Measurements from ENCODE around the gene SPTBN1.
A peak's percentile ranks its signal among the peaks of the same experiment; 100 is the strongest.
"Not testable (repeated sequence)": the region's sequence is repeated elsewhere in the genome, so short reads cannot be mapped to it uniquely, and the experiment has no call there.

The SPTBN1 gene

GRCh38 chr2:54473851-54474250, 17.7 kb downstream of the SPTBN1 start:
- DNase-seq = no peak

- no peak for DNase-seq
Observed at GRCh38 chr2:54475285-54475684, 19.2 kb downstream of the SPTBN1 start.

- no peak for DNase-seq
Observed at GRCh38 chr2:54475919-54476318, 19.8 kb downstream of the SPTBN1 start.

- DNase-seq = no peak
Observed at GRCh38 chr2:54476852-54477251, 20.7 kb downstream of the SPTBN1 start.

- DNase-seq = no peak
Observed at GRCh38 chr2:54477896-54478295, 21.8 kb downstream of the SPTBN1 start.

- no peak for DNase-seq
Observed at GRCh38 chr2:54478899-54479298, 22.8 kb downstream of the SPTBN1 start.

- no peak for DNase-seq
Observed at GRCh38 chr2:54479424-54479823, 23.3 kb downstream of the SPTBN1 start.

GRCh38 chr2:54480025-54480424, 23.9 kb downstream of the SPTBN1 start:
- no peak for DNase-seq

GRCh38 chr2:54481686-54482085, 25.6 kb downstream of the SPTBN1 start:
- no peak for DNase-seq

- DNase-seq = no peak
Observed at GRCh38 chr2:54482715-54483114, 26.6 kb downstream of the SPTBN1 start.

GRCh38 chr2:54483426-54483825, 27.3 kb downstream of the SPTBN1 start:
- DNase-seq = no peak

- not testable (repeated sequence) for DNase-seq
Observed at GRCh38 chr2:54485756-54486155, 29.6 kb downstream of the SPTBN1 start.

- DNase-seq = no peak
Observed at GRCh38 chr2:54486766-54487165, 30.6 kb downstream of the SPTBN1 start.

GRCh38 chr2:54490863-54491262, 34.7 kb downstream of the SPTBN1 start:
- DNase-seq = no peak

GRCh38 chr2:54492335-54492734, 36.2 kb downstream of the SPTBN1 start:
- DNase-seq = no peak

- no peak for DNase-seq
Observed at GRCh38 chr2:54494087-54494486, 38.0 kb downstream of the SPTBN1 start.

GRCh38 chr2:54496920-54497319, 40.8 kb downstream of the SPTBN1 start:
- DNase-seq = no peak

GRCh38 chr2:54497763-54498680, 41.9 kb downstream of the SPTBN1 start:
- DNase-seq = no peak

GRCh38 chr2:54499661-54500060, 43.5 kb downstream of the SPTBN1 start:
- no peak for DNase-seq

GRCh38 chr2:54500404-54501205, 44.5 kb downstream of the SPTBN1 start:
- DNase-seq = no peak

GRCh38 chr2:54502731-54503130, 46.6 kb downstream of the SPTBN1 start:
- no peak for DNase-seq

GRCh38 chr2:54503192-54503591, 47.1 kb downstream of the SPTBN1 start:
- DNase-seq = peak; percentile 28

GRCh38 chr2:54503828-54504227, 47.7 kb downstream of the SPTBN1 start:
- no peak for DNase-seq

- DNase-seq = no peak
Observed at GRCh38 chr2:54504866-54505265, 48.7 kb downstream of the SPTBN1 start.

Data from CD4-positive, alpha-beta T cell treated with Interleukin-15 for 1 hour (primary cell).